H54 (cell line): Measurements from ENCODE around the gene ARL3.

Experiments
- DNase-seq: peaks from one replicate; pipeline ENCODE4 v3.0.0; 2011; ENCODE audit warnings: low spot score, mixed read lengths; ENCODE audit not compliant: insufficient read length
- FAIRE-seq: peaks from 3 replicates; lab custom pipeline; 2011; peaks lifted over from hg19 to GRCh38; lab: Jason Lieb, UNC
- POLR2A ChIP-seq: IDR thresholded peaks from 2 replicates; pipeline ENCODE4 v1.6.1; 2011; ENCODE audit warnings: low read depth, mild to moderate bottlenecking, low read length

The ARL3 gene

DNA sequence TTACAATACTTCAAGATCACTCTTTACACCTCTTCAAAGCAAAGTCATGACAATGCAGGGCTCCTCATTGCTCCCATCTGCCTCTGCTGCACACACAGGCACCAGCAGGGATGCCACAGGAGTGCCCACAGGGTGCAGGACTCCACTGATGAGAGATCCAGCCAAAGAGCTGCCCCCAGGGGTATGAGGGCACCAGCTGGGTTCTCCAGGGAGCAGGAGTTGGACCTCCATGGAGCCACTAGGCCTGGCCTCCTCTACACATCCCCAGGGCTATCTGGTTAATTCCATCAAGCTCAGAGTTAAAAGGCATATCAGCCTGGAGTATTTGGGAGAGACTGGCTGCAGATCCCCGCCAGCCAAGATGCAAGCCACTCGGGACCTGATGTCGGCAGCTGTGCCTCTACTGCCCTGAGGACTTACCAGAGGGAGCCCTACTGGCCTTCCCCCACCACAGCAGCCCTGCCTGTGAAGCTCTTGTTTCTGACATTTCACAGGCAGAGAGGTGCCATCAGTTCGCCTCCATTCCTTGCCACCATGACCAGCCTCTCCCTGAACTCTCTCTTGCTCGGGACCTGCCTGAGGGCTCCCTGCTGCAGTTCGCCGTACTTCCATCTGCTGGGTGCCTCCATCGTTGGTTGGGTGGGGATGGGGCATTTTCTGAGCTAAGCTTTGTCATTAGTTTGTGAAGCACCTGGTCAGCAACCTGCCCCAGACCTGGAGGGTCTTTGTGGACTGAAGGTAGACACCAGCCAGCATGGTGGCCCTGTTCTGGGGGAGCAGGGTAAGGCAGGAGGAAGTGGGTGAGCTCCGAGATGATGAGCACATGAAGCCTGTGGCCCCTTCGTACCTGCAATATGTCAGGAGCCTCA, 82.4 kb downstream of the ARL3 start:
- DNase-seq (no peak), FAIRE-seq (no peak)
- no peak for TF ChIP-seq POLR2A

GRCh38 chr10:102630663-102631062, 83.5 kb downstream of the ARL3 start:
- FAIRE-seq (no peak), DNase-seq (no peak)
- no peak for TF ChIP-seq POLR2A

DNA sequence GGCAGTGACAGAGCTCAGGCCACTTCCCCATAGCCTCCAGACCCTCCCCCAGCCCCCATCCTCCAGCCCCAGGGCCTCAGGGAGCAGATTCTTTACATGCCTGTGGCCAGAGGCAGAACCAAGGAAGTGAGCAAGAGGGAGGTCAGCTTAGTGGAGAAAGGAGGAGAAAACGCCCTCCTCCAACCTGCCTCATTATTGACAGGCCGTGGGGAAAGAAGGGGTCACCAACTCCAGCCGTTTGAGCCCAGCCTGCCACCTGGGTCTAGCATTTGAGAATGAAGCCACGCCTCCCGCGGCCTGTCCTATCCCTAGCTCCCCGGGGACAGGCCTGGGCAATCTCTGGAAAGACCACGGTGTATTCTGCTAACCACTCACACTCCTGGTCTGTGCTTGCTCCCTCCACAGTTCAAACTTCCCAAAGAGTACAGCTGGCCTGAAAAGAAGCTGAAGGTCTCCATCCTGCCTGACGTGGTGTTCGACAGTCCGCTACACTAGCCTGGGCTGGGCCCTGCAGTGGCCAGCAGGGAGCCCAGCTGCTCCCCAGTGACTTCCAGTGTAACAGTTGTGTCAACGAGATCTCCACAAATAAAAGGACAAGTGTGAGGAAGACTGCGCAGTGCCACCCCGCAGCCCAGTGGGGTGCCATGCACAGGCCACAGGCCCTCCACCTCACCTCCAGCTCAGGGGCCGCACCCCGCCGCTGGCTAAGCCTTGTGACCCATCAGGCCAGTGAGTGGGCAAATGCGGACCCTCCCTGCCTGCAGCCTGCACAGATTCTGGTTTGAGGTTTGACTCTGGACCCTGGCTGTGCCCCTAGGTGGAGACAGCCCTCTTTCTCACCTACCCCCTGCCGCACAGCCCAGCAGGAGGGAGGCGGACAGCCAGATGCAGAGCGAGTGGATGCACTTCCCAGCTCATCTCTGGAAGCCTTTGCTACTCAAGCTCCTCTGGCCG, 84.3 kb downstream of the ARL3 start:
- TF ChIP-seq POLR2A, result peak; percentile 33; the same call in 1 of the 2 replicates
- DNase-seq (no peak), FAIRE-seq (no peak)

DNA sequence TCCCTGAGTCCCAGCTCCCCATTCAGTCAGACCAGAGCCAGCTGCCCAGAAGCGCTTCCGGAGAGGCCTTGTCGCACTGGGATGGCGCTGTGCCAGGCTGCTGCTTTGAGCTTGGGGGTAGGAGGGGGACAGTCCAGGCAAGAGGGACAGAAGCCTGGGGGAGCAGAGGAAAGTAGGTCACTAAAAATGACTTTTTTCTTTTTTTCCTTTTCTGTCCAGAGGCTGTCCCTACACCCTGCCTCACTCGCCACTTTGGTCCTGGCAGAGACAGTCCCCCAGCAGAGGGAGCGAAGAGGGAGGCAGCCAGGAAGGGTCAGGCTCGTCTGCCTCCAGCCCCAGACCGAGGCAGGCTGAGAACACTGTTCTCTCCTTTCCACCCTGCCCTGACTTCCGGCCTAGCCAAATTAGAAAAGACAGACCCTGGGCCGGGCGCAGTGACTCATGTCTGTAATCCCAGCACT, 85.7 kb downstream of the ARL3 start:
- no peak for DNase-seq
- FAIRE-seq, result no peak

DNA sequence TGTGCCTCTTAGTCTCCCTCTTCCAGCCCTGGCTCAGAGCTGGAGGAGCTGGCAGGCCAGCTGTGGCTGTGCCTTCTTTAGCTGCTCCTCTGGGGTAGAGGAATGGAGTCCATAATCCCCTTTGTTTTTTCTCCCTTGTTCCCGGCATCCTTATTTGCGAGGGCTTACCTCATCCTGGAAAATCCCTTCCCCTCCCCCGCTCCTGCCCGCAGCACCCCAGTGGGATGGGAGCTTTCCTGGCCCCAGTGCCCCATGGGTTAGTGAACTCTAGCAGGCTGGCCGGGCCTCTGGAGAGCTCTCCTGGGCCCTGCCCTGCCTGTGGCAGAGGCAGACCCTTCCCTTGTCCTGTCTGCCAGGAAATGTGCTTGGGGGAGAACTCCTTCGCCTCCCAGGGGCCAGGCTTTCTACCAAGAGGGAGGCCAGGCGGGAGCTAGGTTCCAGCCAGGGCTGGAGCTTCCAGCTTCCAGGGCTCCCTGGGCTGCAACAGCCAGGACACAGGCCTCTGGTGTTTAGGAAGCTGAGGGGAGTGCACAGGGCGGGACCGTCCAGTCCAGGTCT, 86.4 kb downstream of the ARL3 start:
- FAIRE-seq (no peak), DNase-seq (no peak)
- 0 out of 2 replicates have a peak, but pooled peaks have one; percentile 27 for TF ChIP-seq POLR2A

More for the DNA sequence above, 85.7 kb downstream of the ARL3 start:
- no peak for TF ChIP-seq POLR2A

DNA sequence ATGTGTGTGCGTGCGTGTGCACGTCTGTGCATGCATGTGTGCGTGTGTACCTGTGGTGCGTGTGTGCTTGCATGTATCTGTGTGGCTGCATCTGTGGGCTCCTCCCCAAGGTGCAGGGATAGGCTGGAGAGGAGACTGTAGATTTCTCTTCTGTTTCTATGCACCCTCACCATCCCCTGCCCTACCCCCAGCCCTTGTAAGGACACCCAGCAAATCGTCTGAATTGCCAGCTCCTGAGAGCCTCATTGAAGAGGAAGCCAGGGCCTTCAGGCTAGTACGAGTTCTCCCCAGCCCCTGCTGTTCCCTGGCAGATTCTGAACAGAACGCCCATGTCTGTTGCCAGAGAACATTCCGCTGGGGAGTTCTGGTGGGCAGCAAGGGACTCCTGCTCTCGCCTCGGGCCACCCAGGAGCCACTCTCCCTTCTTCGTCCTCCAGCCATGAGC, 86.9 kb downstream of the ARL3 start:
- FAIRE-seq, result no peak

DNA sequence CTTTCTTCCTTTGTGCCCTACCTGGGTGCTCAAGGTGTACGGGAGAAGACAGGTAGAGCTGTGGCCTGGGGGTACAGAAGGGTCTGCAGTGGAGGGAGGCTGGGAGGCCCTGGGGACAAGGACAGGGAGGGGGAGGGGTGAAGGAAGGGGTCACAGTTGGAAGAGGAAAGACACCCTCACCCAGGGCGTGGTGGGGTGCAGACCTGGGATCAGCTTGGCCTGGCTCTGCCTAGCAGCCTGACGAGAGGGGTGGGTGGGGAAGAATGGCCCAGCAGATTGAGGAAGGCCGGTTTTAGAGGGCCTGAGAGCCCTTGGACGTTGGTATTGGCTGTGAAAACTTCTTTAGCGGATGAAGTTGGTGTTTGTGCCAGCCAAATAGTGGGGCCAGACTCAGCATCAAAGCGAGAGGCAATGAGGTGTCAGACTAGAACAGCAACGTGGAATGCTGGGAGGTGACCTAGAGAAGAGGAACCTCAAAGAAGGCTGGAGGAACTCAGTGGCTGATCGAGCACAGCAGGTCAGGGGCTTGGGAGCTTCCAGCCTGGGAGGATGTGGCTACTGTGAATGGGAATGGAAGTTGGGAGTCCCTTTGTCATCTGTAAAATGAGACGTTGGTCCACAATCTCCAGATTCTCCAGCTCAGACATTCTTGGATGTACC, 88.0 kb downstream of the ARL3 start:
- no peak for DNase-seq

More for the DNA sequence above, 86.9 kb downstream of the ARL3 start:
- no peak for DNase-seq
- no peak for TF ChIP-seq POLR2A

GRCh38 chr10:102624751-102625645, 89.2 kb downstream of the ARL3 start:
- no peak for TF ChIP-seq POLR2A
- FAIRE-seq (no peak), DNase-seq (no peak)

More for the DNA sequence above, 88.0 kb downstream of the ARL3 start:
- TF ChIP-seq POLR2A, result no peak
- no peak for FAIRE-seq

GRCh38 chr10:102624094-102624493, 90.1 kb downstream of the ARL3 start:
- DNase-seq (no peak), FAIRE-seq (no peak)
- TF ChIP-seq POLR2A, result no peak
